HG02885 (cell line): ENCODE measurements around the gene NYNRIN.

Source experiments
- ATAC-seq: cut with Tn5 transposase; IDR thresholded peaks from one replicate; pipeline ENCODE4 v1.9.1; 2021; ENCODE audit warnings: mild to moderate bottlenecking; ENCODE audit not compliant: unreplicated experiment, poor library complexity

The NYNRIN gene

DNA sequence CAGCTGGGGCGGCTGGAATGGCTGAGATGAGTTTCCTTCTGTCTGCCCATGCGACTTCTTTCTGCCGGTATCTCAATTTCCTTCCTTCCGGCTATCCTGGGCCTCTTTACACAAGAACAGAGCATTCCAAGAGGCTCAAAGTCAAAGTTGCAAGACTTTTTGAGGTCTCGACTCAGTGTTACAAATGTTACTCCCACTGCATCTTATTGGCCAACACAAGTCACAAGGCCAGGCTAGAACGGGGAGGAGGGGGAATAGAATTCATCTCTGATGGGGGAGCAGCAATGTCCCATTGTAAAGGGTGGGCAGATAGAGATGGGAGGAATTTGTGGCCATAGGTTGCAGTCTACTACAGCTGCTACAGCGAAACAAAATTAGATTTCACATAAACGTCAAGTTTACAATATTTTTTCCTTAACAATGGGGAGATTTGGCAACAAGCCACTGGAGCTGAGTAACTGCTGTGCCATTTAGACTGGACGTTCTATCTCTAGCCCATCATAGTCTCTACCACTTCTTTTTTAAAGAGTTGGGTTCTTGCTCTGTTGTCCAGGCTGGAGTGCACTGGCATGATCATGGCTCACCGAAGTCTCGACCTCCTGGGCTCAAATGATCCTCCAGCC lies 9.5 kb upstream of the NYNRIN start:
- no peak for ATAC-seq

DNA sequence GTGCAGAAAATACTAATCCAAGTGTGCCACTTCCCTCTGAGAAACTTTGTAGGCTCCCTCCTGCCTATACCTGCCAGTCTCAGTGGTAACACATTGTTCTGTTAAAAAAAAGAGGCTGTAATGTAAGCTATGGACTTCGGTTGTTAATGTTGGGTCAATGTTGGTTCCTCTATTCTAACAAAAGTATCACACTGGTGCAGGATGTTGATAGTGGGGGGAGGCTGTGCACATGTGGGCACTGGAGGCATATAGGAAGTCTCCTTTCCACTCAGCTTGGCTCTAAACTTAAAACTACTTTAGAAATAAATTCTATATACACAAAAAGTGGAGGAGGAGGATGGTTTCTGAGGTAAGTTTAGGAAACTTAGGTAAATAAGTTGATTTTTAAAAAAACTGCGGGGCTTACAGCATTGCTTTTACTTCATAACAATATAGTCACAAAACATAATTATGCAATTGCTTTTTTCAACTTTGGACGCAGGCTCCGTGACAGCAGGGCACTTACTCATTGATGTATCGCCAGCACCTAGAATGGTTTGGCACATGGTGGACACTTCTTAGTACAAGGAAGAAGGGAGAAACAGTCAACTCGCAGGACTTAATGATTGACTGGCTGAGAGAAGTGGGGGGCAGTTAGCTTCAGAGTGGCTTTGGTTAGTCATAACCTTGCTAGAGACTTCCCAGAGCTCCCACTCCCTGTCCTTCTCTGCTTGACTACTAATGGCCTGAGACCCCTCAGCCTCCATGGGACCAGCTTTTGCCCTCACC lies 7.9 kb upstream of the NYNRIN start:
- no peak for ATAC-seq

GRCh38 chr14:24392325-24393091 lies 6.3 kb upstream of the NYNRIN start:
- ATAC-seq, result no peak

DNA sequence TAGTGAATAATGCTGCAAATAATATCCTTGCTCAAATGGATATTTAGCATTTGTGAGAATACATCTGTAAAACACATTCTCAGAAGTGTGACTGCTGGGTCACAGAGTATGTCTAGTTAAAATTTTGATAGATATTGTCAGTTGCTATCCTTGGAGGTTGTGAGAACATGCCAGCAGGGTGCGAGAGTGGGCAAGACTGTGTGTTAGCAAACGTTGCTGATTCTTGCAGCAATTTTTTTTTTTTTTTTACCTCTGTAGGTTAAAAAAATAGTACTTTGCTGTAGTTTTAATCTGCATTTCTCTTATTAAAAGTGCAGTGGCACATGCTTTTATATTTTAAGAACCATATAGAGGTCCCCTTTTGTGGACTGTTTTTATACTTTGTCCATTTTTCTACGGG lies 4.5 kb upstream of the NYNRIN start:
- ATAC-seq, result no peak

DNA sequence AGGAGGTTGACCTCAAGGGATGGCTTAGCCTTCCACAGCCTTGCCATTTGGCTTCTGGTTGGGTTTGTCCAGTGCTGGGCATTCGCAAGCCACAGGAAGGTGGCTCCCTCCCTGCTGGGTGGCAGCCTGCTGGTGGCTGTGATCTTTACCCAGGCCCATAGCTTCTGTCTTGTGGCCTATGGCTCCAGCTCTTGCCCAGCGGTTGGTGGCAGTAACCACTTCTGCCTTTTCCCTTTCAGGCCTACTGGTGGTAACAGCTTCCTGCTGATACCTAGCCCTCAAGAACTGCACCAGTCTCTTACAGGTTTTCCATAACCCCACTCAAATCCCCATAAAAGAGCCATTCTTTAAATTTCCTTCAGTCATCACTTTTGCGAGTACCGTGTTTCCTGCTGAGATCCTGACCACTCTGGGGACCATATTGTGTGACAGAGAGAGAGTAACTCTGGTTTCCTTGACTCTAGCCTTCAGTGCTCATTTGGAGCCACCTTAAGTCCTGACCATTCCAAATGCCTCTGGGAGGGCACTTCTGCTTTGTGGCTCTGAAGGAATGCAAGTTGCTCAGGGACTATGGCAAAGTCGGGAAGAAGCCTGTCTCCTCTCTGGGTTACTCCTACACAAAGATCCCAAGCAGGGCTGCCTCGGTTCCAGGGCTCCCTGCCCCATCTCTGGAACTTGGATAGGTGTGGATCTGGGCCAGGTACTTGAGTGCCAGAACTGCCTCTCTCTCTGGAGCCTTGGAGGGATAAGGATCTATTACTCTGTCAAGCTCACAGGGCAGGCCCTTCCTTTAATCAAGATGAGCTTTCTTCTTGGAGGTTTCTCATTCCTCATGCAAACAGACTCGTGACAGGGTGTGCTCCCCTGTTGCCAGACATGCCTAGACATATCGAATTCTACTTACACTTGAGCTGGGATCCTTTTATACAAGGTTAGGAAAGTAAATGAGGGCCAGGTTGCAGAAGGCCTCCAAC lies 2.9 kb upstream of the NYNRIN start:
- no peak for ATAC-seq

DNA sequence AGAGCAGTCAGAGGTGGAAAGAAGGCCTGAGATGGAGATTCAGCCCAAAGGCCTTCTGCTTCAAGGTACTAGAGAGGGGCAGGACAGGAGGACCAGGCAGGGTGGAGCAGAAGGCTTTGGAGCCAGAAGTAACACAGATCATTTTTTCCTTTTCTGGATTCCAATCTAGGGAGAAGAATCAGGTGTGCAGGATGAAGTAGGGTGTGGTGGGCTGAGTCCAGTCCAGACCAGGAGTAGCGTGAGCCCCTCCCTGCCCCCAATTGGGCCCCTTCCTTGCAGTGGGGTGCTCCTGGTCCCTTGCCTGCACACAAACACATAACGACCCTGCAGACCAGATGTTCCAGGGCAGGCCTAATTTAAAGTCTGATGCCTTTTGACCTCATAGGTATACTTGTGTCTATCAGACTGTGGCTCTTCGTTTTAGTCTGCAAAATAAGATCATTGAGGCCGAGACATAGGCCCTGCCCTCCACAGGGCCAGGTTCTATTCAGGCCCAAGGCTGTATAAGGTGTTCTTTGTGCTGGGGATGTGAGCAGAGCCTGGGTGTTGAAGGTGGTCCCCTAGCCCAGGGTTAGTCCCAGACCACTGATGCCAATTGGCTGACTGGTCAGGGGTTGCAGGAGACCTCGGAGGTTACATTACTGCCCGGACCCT lies 1.0 kb upstream of the NYNRIN start:
- no peak for ATAC-seq

DNA sequence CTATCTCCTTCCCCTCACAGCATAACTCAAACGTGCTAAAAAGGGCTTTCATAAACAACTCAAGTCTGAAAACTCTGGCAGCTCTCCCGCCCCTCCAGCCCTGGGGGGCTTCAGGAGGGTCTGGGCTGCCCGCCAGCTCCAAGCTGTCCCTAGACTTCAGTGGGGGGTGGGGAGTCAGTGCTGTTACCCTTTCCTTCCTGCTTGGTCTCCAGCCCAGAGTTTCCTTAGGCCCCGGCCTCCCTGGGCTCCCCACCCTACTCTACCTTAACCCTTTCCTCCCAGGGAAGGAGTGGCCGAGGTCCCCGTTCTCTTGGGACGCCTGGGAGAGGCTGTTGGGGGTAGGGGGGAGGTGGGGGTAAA lies 530 bp upstream of the NYNRIN start:
- ATAC-seq, result no peak

- no peak for ATAC-seq
These were observed 632 bp downstream of the NYNRIN start for GRCh38 chr14:24399447-24399822.

DNA sequence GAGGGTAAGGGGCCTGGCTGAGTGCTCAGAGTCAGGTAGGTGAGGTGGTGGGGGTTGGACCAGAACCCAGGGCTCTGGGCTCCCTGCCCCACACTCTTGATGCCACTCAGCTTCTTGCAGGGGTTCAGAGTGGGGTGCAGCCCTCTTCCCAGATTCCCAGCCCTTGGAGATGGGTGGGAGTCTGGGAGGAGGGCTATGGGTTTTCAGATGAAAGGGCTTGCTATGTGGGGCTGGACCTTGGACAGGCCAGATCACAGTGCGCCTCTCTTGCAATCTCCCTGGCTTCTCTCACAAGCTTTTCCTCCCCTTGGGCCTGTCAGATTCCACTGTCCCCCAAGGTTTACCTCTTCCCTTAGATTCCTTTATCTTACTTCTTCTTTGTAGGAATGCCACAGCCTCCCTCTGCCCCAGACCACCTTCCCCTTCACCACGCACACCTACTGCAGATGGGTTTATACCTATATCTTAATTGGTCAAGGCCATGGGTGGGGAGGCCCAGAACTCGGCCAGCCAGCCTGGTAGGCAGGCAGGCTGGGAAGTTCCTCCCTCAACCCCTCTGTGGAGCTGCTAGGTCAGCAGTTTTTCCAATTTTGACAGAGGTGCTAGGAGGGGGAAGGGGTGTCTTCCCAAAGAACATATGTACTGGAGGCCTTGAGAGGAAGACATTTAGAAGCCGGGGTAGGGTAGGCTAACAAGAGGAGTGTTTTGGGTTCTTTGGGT lies 1.4 kb downstream of the NYNRIN start:
- no peak for ATAC-seq

GRCh38 chr14:24401810-24402702 lies 3.3 kb downstream of the NYNRIN start:
- ATAC-seq, result no peak

- no peak for ATAC-seq
These were observed 4.6 kb downstream of the NYNRIN start for GRCh38 chr14:24403294-24403998.

DNA sequence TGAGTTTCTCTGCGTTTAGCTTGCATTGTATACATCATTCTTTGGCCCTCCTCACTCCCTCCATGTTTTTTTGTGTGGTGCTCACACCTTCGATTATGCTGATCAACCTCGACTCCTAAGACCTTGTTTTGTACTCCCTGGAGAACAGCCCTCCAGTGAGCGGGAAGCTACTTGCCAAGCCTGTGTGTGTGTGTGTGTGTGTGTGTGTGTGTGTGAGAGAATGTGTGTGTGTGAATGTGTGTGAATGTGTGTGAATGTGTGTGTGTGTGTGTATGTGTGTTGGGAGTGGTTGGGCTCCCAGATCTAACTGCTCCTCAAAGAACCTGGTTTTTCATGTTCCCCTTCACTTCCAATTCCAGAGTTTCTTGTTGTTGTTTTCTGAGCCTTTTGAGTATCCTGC lies 6.0 kb downstream of the NYNRIN start:
- ATAC-seq, result no peak

DNA sequence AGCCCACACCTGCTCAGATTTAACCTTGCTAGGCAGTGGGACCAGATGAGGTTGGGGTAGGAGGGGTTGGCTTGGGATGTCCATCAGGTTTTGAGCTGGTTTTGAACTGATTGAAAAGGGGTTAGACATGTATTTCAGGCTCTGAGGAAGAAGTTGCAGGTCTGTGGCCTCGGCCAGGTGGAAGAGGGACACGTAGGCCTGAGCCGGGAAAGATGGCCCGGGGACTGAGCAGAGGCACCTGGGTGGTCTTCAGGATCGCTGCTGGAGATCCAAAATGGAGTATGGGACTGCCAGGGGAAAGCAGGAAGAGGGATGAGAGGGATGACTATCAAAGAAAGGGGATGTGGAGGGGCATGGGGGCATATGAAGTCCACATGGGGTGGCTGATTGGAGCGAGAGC lies 7.6 kb downstream of the NYNRIN start:
- no peak for ATAC-seq

DNA sequence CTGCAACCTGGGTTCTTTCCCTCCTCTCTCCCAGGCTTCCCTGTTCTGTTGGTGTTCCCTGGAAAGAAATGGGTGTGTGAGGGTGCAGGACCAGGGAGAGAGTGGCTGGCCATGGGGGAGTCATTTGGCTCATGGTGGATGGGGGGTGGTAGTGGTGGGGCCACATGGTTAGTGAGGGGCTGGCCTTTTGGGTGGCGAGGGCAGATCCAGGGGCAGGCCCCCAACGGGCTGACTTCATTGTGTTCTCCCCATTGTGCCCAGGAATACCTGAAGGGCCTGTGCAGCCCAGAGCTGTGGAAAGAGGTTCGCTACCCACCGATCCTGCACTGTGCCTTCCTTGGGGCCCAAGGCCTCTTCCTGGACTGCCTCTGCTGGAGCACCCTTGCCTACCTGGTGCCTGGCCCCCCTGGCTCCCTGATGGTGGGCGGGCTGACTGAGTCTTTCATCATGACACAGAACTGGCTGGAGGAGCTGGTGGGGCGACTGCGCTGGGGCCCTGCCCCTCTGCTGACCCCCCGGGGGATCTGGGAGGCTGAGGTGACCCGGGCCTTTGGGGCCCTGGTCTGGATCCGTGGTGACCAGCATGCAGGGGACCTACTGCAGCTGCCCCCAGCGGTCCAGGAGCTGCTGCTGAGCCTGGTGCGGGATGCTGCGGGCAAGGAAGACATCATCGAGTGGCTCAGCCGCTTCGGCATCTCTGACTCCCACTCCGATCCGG lies 9.0 kb downstream of the NYNRIN start:
- ATAC-seq, result no peak

GRCh38 chr14:24408764-24409163 lies 10.0 kb downstream of the NYNRIN start:
- ATAC-seq, result no peak

- no peak for ATAC-seq
These were observed 10.4 kb downstream of the NYNRIN start for GRCh38 chr14:24409192-24409591.

- ATAC-seq, result no peak
These were observed 11.2 kb downstream of the NYNRIN start for GRCh38 chr14:24409956-24410355.
